Caki2 (cell line): ENCODE data around the gene HPS1. TPM values are rescaled to one million over a fixed set of nuclear protein-coding genes. Genes with fewer than 3 reads are reported as not detected.
"Not testable (repeated sequence)": the region's sequence is repeated elsewhere in the genome, so short reads cannot be mapped to it uniquely, and the experiment has no call there.

ENCODE experiments used
- DNase-seq: peaks from one replicate; pipeline ENCODE4 v3.0.0-alpha.2; 2015; ENCODE audit warnings: low read depth
- in situ Hi-C: cut with HindIII; loops from 2 replicates; pipeline ENCODE4 v1.10.0; 2016; ENCODE audit warnings: low sequenced_read_pairs, low pct_unique_long_range_greater_than_20kb, mixed read lengths
- total RNA-seq: library from RNA; depleted of rRNA; stranded (reverse); fragments of >200 nt; shearing (Covaris generic); gene quantifications from 2 replicates; pipeline ENCODE4 v1.2.3, GENCODE V29; 2014; ENCODE audit warnings: low replicate concordance

HPS1 gene
- total RNA-seq, 1 experiment from 2014 or later, result 31.1 TPM

DNA sequence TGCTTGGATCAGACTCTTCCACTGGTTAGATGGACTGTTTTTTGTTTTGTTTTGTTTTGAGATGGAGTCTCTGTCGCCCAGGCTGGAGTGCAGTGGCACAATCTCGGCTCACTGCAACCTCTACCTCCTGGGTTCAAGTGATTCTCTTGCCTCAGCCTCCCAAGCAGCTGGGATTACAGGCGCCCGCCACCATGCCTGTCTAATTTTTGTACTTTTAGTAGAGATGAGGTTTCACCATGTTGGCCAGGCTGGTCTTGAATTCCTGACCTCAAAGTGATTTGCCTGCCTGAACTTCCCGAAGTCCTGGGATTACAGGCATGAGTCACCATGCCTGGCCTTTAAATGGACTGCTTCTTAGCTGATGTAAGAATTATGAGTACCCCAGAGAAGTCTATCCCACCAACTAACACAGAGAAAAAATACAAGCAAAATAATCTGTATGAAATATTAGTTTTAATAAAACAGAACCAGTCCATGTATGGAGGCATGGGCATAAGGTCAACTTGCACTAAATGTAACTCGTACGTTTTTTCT is 63.5 kb downstream of the HPS1 start:
- in situ Hi-C loops, DNase-seq: not testable (repeated sequence)

DNA sequence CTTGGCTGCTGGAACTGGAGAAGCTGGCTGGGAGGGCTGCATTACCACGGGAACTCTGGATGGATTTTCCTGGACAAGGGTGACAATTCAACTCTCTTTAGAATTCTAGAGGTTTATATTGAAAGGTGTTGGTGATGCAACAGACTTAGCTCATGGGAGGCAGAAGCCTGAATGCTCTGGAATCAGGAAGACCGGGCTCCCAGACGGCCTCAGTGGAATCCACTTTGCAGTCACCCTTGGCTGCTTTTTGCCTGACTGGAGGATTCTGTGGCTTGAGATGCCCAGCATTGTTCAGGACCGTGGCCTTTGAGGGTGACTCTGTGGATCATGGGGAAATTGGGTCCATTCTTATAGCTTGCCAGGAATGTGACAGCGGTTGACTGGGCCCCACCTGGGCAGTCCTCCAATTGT is 64.0 kb downstream of the HPS1 start:
- no peak for DNase-seq
- in situ Hi-C loops, result no loop called here

DNA sequence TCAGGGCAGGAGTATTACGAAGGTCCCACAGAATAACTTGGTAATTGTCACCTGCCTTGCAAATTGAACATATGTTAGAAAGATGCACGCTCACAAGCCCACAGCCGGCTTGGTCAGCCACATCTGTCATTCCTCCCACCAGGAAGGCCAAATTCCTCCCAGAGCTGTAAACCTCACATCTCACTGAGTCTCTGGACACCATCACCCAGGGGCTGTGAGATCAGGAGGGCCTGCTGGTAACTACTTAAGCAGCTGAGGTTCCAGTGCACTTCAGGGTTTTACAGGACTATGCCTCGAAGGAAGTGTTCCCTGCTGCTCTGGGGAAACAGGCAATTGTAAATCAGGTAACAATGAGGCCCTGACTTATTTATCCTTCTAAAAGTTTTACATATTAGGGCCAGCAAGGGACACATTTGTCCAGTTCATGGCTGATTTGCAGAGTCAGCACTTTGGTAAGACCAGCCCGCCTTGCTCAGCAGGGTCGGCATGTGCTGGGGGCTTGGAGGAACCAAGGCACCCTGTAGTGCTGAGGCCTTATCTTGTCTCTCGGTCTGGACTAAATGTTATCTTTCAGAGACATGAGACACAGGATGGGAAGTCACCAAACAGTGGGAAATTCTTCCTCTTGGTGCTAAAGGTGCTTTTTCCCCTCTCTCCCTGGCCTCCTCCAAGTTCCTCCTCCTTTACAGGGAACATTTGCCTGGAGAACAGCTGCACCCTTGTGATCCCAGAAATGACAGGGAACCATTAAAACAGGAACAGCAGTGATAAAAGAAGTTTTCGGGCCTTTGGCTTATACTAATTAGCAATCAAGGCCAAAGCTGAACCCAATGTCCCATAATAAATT is 66.0 kb downstream of the HPS1 start:
- in situ Hi-C loops, result no loop called here
- DNase-seq, result no peak

DNA sequence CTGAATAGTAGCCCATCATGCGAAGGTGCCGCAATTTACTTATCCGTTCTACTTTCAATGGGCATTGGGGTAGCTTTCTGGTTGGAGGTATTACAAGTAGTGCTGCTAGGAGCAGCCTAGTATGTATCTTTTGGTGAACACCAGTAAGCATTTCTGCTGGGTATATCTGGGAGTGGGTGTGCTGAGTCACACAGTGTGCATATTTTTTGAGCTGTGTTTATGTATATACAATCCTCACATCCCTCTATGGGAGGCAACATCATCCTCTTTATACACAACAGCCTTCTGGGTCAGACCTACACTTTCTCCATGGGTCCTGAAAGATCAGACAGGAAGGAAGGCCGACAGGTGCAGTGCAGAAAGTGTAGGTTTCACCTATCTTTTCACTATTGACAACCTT is 68.0 kb downstream of the HPS1 start:
- in situ Hi-C loops, result no loop called here
- no peak for DNase-seq

DNA sequence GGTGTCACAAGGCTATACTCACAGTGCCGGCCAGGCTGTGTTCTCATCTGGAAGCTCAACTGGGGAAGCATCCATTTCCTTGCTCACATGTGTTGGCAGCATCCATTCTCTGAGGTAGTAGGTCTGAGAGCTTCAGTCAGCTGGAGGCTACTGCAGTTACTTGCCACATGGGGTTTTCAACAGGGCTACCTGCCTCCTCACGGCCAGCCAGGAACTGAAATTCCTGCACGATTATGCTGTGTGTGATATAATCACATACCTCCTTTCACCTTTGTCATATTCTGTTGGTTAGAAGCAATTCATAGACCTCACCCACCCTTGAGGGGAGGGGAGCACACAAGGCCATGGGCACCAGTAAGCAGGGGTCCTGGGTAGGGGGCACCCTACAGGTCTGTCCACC is 69.2 kb downstream of the HPS1 start:
- DNase-seq, result no peak
- in situ Hi-C loops, result no loop called here

DNA sequence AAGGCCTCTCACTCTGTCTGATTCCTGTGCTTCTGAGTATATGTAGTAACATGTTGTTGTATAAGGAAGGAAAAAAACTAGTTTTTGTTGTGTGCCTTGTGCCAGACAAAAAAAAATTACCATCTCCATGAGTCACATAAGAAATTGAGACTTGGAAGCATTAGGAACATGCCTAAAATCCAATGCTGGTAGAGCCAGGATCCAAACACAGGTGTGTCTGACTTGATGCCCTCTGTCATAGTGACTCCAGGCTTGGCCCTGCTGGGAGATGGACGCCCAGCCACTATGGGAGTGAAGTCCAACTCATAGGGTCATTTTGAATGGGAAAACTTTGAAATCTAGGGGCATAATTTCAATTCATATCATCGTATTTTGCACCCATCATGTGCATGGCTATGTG is 69.7 kb downstream of the HPS1 start:
- no peak for DNase-seq
- in situ Hi-C loops, result no loop called here

DNA sequence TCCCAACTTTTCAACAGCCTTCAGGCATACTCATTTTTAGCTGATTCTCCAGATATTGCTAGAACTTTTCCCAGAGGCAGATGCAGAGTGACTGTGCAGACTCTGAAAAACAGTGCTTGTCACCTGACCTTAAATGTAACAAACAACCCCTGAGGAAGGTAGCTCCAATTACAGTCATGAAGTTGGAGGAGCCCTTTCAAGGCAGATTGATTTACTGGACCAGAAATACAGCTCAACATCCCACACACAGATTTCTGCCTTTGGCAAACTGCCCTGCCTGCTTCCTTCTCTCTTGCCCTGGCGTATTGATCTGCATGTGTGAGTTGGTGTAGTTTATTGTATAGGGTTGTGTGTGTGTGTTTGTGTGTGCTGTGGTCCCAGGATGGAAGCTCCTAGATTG is 70.2 kb downstream of the HPS1 start:
- in situ Hi-C loops, result no loop called here
- DNase-seq, result no peak

DNA sequence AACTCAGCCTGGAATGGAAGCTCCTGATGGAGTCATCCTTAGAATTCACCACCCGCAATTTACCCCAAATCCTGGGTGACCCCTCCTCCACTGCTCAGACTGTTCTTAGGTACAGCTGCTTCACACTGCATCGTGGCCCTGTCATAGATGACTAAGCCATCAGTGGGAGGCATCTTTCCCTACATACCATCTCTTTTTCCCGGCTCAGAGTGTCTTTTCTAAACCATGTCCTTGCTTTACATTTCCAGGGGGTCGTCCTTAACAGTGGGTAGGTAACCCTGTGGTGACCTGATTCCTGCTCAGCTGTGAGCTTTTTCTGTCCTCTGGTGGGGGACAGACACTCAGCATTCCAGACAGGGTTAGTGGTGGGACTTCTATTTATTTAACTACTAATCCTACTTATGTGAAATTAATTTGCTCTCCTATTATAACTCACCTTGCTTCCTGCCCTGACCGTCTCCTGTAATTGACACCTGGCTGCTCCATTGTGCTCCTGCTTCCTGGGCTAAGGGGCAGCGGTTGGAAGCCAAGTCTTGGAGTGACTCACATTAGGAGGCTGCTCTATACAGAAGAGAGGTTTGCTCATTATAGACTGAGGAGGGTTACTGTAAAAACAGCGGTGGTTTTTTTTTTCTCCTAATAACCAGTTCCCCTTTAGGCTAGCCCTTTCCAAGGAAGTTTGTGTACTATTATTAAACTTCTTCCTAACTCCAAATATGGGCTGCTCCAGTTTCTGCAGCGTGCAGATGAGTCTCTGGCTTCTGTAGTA is 72.3 kb downstream of the HPS1 start:
- in situ Hi-C loops, result no loop called here
- no peak for DNase-seq

DNA sequence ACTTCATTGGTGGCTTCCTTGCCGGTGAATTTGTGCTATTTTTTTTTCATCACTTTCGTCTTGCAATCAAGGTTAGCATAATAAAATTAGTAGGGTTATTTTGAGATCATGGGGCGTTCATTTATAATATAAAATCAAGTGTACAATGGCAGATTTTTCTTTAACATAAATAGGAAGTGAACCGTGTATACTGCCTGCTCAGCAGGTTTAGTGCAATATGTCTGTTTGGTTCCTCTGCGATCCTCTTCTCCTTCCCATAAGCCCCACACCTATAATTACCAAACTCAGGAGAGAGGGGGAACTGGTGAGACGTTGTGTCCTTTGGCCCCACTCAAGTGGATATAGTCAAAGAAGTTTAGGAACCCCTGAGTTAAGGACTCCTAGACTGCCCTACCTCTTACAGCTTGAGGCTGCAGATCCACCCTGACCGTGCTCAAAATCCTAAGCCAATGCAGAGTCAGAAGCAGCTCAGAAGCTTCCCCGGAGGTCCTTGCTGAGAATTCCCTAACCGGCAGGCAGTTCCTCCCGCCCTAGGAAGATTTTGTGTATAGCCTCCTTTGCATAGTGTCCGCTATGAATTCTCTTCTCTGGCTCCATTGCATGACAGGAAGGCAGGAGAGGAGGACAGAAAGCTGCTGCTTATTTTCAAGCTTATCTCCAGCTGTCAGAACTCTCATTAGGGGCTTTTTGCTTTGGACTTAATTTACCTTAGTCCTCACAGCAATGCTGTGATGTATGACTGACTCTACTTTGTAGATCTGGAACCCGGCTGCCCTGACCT is 73.3 kb downstream of the HPS1 start:
- DNase-seq, result no peak
- in situ Hi-C loops, result no loop called here

DNA sequence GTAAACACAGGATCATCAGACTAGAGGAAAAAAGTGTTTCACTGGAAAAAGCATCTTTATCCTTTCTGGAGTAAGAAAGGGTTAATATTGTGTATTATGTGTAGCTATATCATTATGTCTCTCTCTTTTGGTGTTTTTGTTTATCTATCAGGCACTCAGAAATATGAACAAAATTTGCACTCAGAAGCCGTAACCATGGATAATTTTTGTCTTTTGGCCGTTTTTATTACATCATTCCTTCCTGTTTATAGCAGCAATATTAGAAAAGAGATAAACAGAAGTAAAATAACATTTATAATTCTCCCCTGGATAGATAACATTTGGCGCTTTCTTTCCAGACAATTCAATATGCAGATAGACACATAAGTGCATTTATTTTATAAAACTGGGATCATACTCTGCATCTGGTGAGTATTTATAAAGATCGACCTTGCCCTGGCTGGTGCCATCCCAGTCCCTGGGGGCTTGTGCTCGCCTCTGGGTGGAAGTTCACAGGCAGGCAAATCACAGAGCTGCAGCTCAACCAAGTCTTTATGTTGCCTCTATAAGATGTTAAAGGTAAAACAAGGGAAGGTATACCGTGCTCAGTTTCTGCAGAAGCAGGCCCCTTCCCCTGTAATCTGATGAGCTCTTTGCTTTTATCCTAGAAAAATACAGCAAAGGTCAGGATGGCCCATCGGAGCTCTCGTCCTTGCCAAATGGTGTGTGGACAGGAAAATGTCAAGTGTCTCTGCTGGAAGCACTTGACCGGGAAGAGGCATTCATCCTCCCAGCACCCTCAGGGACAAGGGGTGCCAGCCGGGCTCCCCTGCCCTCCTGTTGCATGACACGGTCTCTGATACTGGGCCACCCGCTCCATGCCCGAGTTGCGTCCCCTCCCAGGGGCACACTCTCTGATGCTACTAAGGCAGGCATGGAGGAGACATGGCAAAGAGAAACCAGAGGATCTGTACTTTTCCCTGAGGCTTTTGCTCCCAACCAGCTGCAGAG is 75.6 kb downstream of the HPS1 start:
- in situ Hi-C loops, result no loop called here
- no peak for DNase-seq

DNA sequence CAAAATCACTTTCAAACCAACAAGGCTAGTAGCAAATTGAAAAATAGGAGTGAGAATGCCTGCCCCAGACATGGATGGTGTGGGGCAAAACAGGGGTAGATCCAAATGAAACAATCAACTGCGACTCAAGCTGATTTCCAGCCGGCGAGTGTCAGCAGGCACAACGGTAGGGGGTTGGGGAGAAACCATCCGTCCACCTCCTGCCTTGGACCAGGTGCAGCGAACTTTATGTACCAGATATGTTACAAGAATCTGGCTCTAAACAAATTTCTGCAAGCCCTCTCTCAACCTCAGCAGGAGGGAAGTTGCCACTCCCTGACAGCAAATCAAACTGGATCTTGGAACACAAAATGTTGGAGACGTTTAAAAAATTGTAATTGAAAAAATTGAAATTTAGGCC is 76.9 kb downstream of the HPS1 start:
- no peak for DNase-seq
- in situ Hi-C loops, result no loop called here

DNA sequence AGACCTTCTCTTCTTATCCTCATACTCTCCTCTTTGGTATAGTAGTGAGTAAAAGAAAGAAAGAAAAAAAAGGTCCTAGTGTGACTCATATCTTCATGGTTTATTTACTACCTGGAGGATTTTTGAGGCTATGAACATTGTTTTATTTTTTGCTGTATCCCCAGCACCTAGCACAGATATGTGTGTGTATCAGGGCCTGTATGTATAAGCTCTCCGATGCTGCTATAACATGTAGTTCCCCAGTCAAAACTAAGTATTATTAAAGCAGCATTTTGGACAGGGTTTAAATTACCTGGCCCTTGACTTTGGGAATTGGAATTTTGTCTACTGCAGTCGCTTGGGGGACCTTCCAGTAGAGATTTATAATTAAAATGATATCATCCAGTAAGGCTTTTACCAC is 78.1 kb downstream of the HPS1 start:
- no peak for DNase-seq
- in situ Hi-C loops, result no loop called here

DNA sequence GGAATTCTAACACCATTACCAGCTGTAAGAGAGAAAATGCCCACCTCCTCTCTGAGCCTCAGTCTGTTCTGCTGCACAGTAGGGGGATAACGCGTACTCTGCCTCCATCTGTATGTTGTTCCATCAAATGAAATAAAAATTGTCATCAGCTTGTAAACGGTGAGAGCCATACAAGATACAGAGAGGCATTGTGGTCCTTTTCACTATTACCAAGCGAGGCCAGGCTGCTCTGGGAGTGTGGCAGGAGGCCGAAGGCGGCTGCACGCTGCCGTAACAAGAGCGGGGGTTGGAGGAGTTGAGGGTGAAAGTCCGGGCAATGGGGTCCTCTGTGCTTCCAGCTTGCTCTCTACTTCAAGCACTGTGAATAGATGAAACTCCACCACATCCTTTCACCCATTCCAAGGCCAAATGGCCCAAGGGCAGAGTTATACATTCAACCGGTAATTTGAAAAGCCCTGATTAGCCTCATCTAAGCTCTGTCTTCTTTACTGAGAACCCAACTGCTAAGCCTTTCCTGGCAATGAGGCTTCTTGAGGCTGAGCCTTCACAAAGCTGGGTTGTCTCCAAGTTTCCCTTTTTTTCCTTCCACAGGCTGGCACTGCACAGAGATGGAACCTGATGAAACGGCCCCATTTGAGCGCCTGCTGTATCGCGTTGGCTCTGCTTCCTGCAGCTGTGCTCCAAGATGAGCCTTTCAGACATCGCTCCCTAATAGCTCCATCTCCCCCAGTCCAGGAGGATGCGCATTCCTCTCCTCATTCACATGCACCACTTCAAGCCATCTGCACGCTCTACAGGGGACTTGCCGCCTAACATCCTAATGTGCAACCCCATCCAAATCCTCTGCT is 78.9 kb downstream of the HPS1 start:
- DNase-seq, result no peak
- in situ Hi-C loops, result no loop called here
